Measurements from ENCODE around the gene DYNC1I1.
A peak's percentile ranks its signal among the peaks of the same experiment; 100 is the strongest.

The DYNC1I1 gene

DNA sequence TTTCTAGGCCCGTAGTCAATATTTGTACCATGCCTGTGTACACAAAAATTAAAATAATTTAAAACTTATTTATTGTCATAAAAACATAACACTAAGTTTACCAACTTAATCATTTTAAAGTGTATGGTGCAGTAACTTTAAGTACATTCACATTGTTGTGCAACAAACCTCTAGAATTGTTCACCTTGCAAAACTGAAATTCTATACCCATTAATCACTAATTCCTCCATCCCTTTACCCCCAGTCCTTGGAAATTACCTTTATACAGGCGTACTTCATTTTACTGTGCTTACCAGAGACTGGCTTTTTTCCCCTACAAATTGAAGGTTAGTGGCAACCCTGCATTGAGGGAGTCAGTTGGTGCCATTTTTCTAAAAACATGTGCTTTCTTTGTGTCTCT, 6.3 kb upstream of the DYNC1I1 start:
- Histone ChIP-seq H3K36me3 (ENCODE audit: insufficient read depth, low read depth, low read length) (no peaks in the 10 kb centered on the region), H3K27me3 (ENCODE audit: insufficient read depth, low read length) (no peaks in the 10 kb centered on the region), H3K9me3 (ENCODE audit: insufficient read depth, low read depth, low read length) (no peaks in the 10 kb centered on the region), H3K4me3 (ENCODE audit: low read length) (no peak overlapping the region), H3K4me1 (ENCODE audit: insufficient read depth, low read length) (no peaks in the 10 kb centered on the region), H3K9ac (ENCODE audit: low read depth, low read length) (no peak overlapping the region), H3K27ac (ENCODE audit: low read length) (no peak overlapping the region)

GRCh38 chr7:95766657-95767056, 5.7 kb upstream of the DYNC1I1 start:
- Histone ChIP-seq H3K9ac (ENCODE audit: low read depth, low read length) (no peak overlapping the region), H3K27ac (ENCODE audit: low read length) (no peak overlapping the region), H3K4me3 (ENCODE audit: low read length) (no peak overlapping the region), H3K4me1 (ENCODE audit: insufficient read depth, low read length) (no peaks in the 10 kb centered on the region), H3K9me3 (ENCODE audit: insufficient read depth, low read depth, low read length) (no peaks in the 10 kb centered on the region), H3K36me3 (ENCODE audit: insufficient read depth, low read depth, low read length) (no peaks in the 10 kb centered on the region), H3K27me3 (ENCODE audit: insufficient read depth, low read length) (peaks cover 3% of the 10 kb centered on the region; the same call in 1 of the 2 replicates)

DNA sequence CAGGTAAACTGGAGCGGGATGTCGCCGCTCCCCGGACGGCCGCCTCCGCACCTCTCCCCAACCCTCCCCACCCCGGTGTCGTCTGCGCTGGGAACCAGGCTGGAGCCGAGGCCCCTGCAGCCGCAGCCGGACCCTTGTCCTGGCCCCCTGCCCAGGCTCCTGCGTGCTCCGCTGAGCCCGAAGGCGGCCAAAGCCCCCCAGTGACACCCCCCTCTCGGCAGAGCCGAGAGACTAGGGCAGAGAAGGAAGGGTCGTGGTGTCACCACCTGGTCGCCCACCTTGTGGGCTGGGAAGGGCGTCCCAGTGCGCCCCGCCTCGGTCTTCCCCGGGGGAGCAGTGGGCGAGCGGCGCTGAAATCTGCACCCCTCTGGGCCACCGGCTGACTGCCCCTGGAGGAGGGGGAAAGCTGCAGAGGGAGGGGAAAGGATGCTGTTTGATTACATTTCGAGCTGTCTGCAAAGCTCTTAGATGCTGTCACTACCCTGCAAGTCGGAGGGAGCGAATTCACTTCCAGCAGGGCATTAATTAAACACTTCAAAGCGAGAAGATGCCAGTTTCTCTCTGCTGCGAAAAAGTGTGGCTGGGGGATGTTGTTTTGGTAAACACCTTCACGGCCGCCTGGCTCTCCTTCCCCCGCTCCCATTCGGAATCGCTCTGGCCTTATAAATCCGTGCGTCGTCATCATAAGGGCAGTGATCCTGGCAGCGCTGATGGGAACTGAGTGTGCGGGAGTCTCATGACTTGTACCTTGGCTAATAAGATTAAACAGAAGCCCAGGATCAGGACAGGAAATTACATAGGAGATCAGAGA, 622 bp downstream of the DYNC1I1 start:
- Histone ChIP-seq H3K9ac (ENCODE audit: low read depth, low read length) (no peak overlapping the region), H3K4me1 (ENCODE audit: insufficient read depth, low read length) (no peaks in the 10 kb centered on the region), H3K27me3 (ENCODE audit: insufficient read depth, low read length) (peaks cover 38% of the 10 kb centered on the region), H3K36me3 (ENCODE audit: insufficient read depth, low read depth, low read length) (no peaks in the 10 kb centered on the region), H3K4me3 (ENCODE audit: low read length) (peak overlapping the region; percentile 74), H3K9me3 (ENCODE audit: insufficient read depth, low read depth, low read length) (no peaks in the 10 kb centered on the region), H3K27ac (ENCODE audit: low read length) (no peak overlapping the region)

GRCh38 chr7:95776561-95777185, 4.3 kb downstream of the DYNC1I1 start:
- Histone ChIP-seq H3K4me3 (ENCODE audit: low read length) (no peak overlapping the region), H3K9me3 (ENCODE audit: insufficient read depth, low read depth, low read length) (no peaks in the 10 kb centered on the region), H3K27ac (ENCODE audit: low read length) (no peak overlapping the region), H3K27me3 (ENCODE audit: insufficient read depth, low read length) (peaks cover 35% of the 10 kb centered on the region), H3K36me3 (ENCODE audit: insufficient read depth, low read depth, low read length) (no peaks in the 10 kb centered on the region), H3K9ac (ENCODE audit: low read depth, low read length) (no peak overlapping the region), H3K4me1 (ENCODE audit: insufficient read depth, low read length) (peaks cover 3% of the 10 kb centered on the region; the same call in 1 of the 2 replicates)

- Histone ChIP-seq H3K36me3 (ENCODE audit: insufficient read depth, low read depth, low read length) (no peaks in the 10 kb centered on the region), H3K4me3 (ENCODE audit: low read length) (no peak overlapping the region), H3K27ac (ENCODE audit: low read length) (no peak overlapping the region)
Measured at GRCh38 chr7:95777269-95777668, 4.9 kb downstream of the DYNC1I1 start.

DNA sequence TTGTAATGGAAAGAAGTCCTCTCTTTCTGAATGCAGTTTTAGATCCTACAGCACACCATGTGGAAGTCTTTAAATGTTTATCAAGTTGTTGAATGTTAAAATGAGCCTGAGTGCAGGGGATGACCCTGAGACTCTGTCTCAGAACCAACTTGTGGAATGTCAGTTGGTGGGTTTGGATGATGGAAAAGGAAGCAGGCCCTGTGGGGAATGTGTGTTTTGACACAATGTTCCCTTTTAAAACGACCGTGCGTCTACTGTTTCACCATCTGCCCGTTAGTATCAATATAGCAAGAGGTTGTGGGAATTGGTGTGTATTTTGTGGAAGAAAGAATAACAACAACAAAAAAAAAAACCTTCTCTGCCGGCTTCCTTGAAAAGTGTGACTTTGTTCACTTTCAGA, 8.3 kb downstream of the DYNC1I1 start:
- Histone ChIP-seq H3K4me3 (ENCODE audit: low read length) (no peak overlapping the region), H3K36me3 (ENCODE audit: insufficient read depth, low read depth, low read length) (no peaks in the 10 kb centered on the region), H3K9ac (ENCODE audit: low read depth, low read length) (no peak overlapping the region), H3K4me1 (ENCODE audit: insufficient read depth, low read length) (peaks cover 3% of the 10 kb centered on the region; the same call in 1 of the 2 replicates), H3K9me3 (ENCODE audit: insufficient read depth, low read depth, low read length) (no peaks in the 10 kb centered on the region), H3K27ac (ENCODE audit: low read length) (no peak overlapping the region), H3K27me3 (ENCODE audit: insufficient read depth, low read length) (no peaks in the 10 kb centered on the region; the same call in 1 of the 2 replicates)

More at GRCh38 chr7:95777269-95777668, 4.9 kb downstream of the DYNC1I1 start:
- H3K27me3 ChIP-seq (ENCODE audit: insufficient read depth, low read length): peaks cover 29% of the 10 kb centered on the region
- H3K9me3 ChIP-seq (ENCODE audit: insufficient read depth, low read depth, low read length): no peaks in the 10 kb centered on the region
- no peak overlapping the region for H3K9ac ChIP-seq (ENCODE audit: low read depth, low read length)
- peaks cover 3% of the 10 kb centered on the region; the same call in 1 of the 2 replicates for H3K4me1 ChIP-seq (ENCODE audit: insufficient read depth, low read length)

DNA sequence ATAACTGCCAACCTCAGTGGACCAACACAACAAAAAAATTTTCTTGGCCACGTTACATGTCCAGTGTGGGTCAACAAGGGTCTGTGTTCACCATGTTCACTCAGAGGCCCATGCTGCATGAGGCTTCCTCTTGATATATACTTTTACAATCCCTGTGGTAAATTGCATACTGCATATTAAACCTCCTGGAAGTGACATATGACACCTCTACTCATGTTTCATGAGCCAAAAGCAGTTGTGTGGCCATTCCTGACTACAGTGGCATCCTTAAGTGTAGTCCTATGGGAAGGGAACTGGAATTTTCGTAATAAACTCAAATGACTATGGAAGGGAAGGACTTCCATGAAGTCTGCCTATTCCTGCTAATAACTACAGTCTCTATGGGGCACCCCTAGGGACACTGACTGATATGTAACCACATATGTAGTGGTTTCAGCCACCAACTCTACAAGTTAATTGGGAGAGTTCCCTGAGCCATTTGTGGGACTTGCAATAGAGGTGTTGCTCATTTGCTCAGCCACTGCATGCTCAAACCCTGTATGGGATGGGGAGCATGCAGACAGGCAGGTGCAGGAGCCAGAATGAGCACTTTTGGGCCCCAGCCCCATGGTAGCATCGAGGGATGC, 9.7 kb downstream of the DYNC1I1 start:
- H3K9ac ChIP-seq (ENCODE audit: low read depth, low read length): no peak overlapping the region
- no peak overlapping the region for H3K4me3 ChIP-seq (ENCODE audit: low read length)
- no peaks in the 10 kb centered on the region for H3K9me3 ChIP-seq (ENCODE audit: insufficient read depth, low read depth, low read length)
- H3K27me3 ChIP-seq (ENCODE audit: insufficient read depth, low read length): no peaks in the 10 kb centered on the region; the same call in 1 of the 2 replicates
- H3K36me3 ChIP-seq (ENCODE audit: insufficient read depth, low read depth, low read length): no peaks in the 10 kb centered on the region
- H3K27ac ChIP-seq (ENCODE audit: low read length): no peak overlapping the region
- H3K4me1 ChIP-seq (ENCODE audit: insufficient read depth, low read length): peaks cover 8% of the 10 kb centered on the region; the same call in 1 of the 2 replicates

- H3K4me1 ChIP-seq (ENCODE audit: insufficient read depth, low read length): peaks cover 8% of the 10 kb centered on the region; the same call in 1 of the 2 replicates
- no peaks in the 10 kb centered on the region; the same call in 1 of the 2 replicates for H3K27me3 ChIP-seq (ENCODE audit: insufficient read depth, low read length)
- H3K4me3 ChIP-seq (ENCODE audit: low read length): no peak overlapping the region
- H3K9me3 ChIP-seq (ENCODE audit: insufficient read depth, low read depth, low read length): no peaks in the 10 kb centered on the region
- no peaks in the 10 kb centered on the region for H3K36me3 ChIP-seq (ENCODE audit: insufficient read depth, low read depth, low read length)
- no peak overlapping the region for H3K9ac ChIP-seq (ENCODE audit: low read depth, low read length)
- H3K27ac ChIP-seq (ENCODE audit: low read length): no peak overlapping the region
Measured at GRCh38 chr7:95784796-95785195, 12.4 kb downstream of the DYNC1I1 start.

- Histone ChIP-seq H3K27ac (ENCODE audit: low read length) (no peak overlapping the region), H3K9ac (ENCODE audit: low read depth, low read length) (no peak overlapping the region), H3K4me1 (ENCODE audit: insufficient read depth, low read length) (peaks cover 5% of the 10 kb centered on the region; the same call in 1 of the 2 replicates), H3K4me3 (ENCODE audit: low read length) (no peak overlapping the region), H3K27me3 (ENCODE audit: insufficient read depth, low read length) (peaks cover 28% of the 10 kb centered on the region), H3K36me3 (ENCODE audit: insufficient read depth, low read depth, low read length) (no peaks in the 10 kb centered on the region), H3K9me3 (ENCODE audit: insufficient read depth, low read depth, low read length) (no peaks in the 10 kb centered on the region)
Measured at GRCh38 chr7:95788258-95788657, 15.9 kb downstream of the DYNC1I1 start.

- Histone ChIP-seq H3K9me3 (ENCODE audit: insufficient read depth, low read depth, low read length) (no peaks in the 10 kb centered on the region), H3K4me3 (ENCODE audit: low read length) (no peak overlapping the region), H3K4me1 (ENCODE audit: insufficient read depth, low read length) (peaks cover 5% of the 10 kb centered on the region; the same call in 1 of the 2 replicates), H3K36me3 (ENCODE audit: insufficient read depth, low read depth, low read length) (no peaks in the 10 kb centered on the region), H3K9ac (ENCODE audit: low read depth, low read length) (no peak overlapping the region), H3K27me3 (ENCODE audit: insufficient read depth, low read length) (peaks cover 33% of the 10 kb centered on the region), H3K27ac (ENCODE audit: low read length) (no peak overlapping the region)
Measured at GRCh38 chr7:95788884-95789283, 16.5 kb downstream of the DYNC1I1 start.

- no peaks in the 10 kb centered on the region for H3K4me1 ChIP-seq (ENCODE audit: insufficient read depth, low read length)
- peaks cover 42% of the 10 kb centered on the region for H3K27me3 ChIP-seq (ENCODE audit: insufficient read depth, low read length)
- no peak overlapping the region for H3K9ac ChIP-seq (ENCODE audit: low read depth, low read length)
- H3K27ac ChIP-seq (ENCODE audit: low read length): no peak overlapping the region
- H3K4me3 ChIP-seq (ENCODE audit: low read length): no peak overlapping the region
- H3K36me3 ChIP-seq (ENCODE audit: insufficient read depth, low read depth, low read length): no peaks in the 10 kb centered on the region
- H3K9me3 ChIP-seq (ENCODE audit: insufficient read depth, low read depth, low read length): no peaks in the 10 kb centered on the region
Measured at GRCh38 chr7:95793658-95794057, 21.3 kb downstream of the DYNC1I1 start.
